ENCODE data around the gene CEPT1. TPM values are rescaled to one million over a fixed set of nuclear protein-coding genes. Genes with fewer than 3 reads are reported as not detected.

The CEPT1 gene
- total and polyA plus RNA-seq, 2 donors: 55.3 to 56.9 TPM

Other genes with a start within 250 kb of the CEPT1 start
- gene LRIF1, start 176.3 kb upstream of the CEPT1 start, total RNA-seq: 17.6 TPM
- gene LRIF1, start 176.3 kb upstream of the CEPT1 start, polyA plus RNA-seq: 32.8 TPM
- 63.7 TPM for gene DRAM2, start 130 bp upstream of the CEPT1 start, total RNA-seq
- 77.5 TPM for gene DRAM2, start 130 bp upstream of the CEPT1 start, polyA plus RNA-seq
- gene DENND2D, start 60.4 kb downstream of the CEPT1 start, total RNA-seq: 106 TPM
- 134 TPM for gene DENND2D, start 60.4 kb downstream of the CEPT1 start, polyA plus RNA-seq
- gene CHI3L2, start 87.5 kb downstream of the CEPT1 start, total RNA-seq: 291 TPM
- gene CHI3L2, start 87.5 kb downstream of the CEPT1 start, polyA plus RNA-seq: 190 TPM
- 0.05 TPM for gene CHIA, start 150.6 kb downstream of the CEPT1 start, total RNA-seq
- 0.30 TPM for gene CHIA, start 150.6 kb downstream of the CEPT1 start, polyA plus RNA-seq